Fibroblast of pulmonary artery (primary cell): Measurements from ENCODE around the gene MYOZ3.
A peak's percentile ranks its signal among the peaks of the same experiment; 100 is the strongest.

ENCODE experiments used
- DNase-seq: peaks from one replicate; pipeline ENCODE4 v3.0.0-alpha.2; 2010; ENCODE audit warnings: low read depth
- H3K4me3 ChIP-seq: replicated peaks from 2 replicates; pipeline ENCODE4 v1.5.1; 2011; ENCODE audit warnings: low read depth, mild to moderate bottlenecking, control low read depth, low read length, moderate library complexity
- CTCF ChIP-seq: IDR thresholded peaks from 2 replicates; pipeline ENCODE4 v1.5.1; 2011; ENCODE audit warnings: mild to moderate bottlenecking, control low read depth, low read length, inconsistent platforms; ENCODE audit errors: missing control alignments

MYOZ3 gene

GRCh38 chr5:150642991-150643710 lies 17.9 kb upstream of the MYOZ3 start:
- DNase-seq, result no peak
- TF ChIP-seq CTCF, result no peak
- peak overlapping the region; percentile 60 for H3K4me3 ChIP-seq

GRCh38 chr5:150644058-150644457 lies 17.0 kb upstream of the MYOZ3 start:
- no peak for TF ChIP-seq CTCF
- H3K4me3 ChIP-seq, result no peak overlapping the region
- DNase-seq, result no peak

- DNase-seq, result no peak
- H3K4me3 ChIP-seq, result peak overlapping the region; percentile 5
- no peak for TF ChIP-seq CTCF
Measured at GRCh38 chr5:150644514-150644913, 16.5 kb upstream of the MYOZ3 start.

- DNase-seq, result peak; percentile 92
- no peak for TF ChIP-seq CTCF
- peak overlapping the region; percentile 5 for H3K4me3 ChIP-seq
Measured at GRCh38 chr5:150645070-150645700, 15.9 kb upstream of the MYOZ3 start.

GRCh38 chr5:150647275-150648251 lies 13.5 kb upstream of the MYOZ3 start:
- no peak overlapping the region for H3K4me3 ChIP-seq
- TF ChIP-seq CTCF, result no peak
- DNase-seq, result no peak

- no peak for DNase-seq
- H3K4me3 ChIP-seq, result no peak overlapping the region
- TF ChIP-seq CTCF, result no peak
Measured at GRCh38 chr5:150648294-150649107, 12.6 kb upstream of the MYOZ3 start.
